ENCODE measurements around the gene PARP2. TPM values are rescaled to one million over a fixed set of nuclear protein-coding genes. Genes with fewer than 3 reads are reported as not detected.

The PARP2 gene
- total and polyA plus RNA-seq, 2 donors (not counting 1 experiment from before 2014, with no cell fraction given), result 17.0 to 22.4 TPM

DNA sequence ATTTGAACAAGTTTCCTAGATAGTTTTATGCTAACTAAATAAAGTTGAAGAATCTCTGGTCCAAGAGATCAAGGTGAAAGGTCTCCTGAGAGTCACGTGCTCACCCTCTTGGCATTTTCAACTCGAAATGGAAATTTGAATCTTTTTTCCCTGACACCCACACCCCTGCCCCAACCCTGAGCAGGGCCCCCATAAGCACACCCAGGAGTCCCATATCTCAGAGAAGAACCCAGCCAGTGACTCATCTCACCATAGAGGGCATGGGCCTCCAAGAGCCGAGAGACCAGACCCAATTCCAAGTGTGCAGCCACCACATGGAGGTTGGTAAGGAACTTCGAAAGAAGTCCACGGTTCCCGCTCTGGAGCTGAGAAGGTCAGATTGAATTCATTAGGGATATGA, 37.2 kb downstream of the PARP2 start:
- ChIA-PET CTCF (no interaction called here), POLR2A (no interaction called here)
- Histone ChIP-seq H3K9ac (ENCODE audit: low read length) (no peak overlapping the region), H3K4me1 (ENCODE audit: control insufficient read depth in 2 of 2, insufficient read depth in 2 of 2, low read length in 2 of 2) (no peaks in the 10 kb centered on the region), H3K27ac (ENCODE audit: low read length in 2 of 2) (no peak overlapping the region), H3K79me2 (ENCODE audit: control insufficient read depth, insufficient read depth, low read length) (peaks cover 5% of the 10 kb centered on the region), H3K4me3 (ENCODE audit: control extremely low read depth in 1 of 5, extremely low read depth in 1 of 5, insufficient read depth in 1 of 5, low read depth in 2 of 5, low read length in 4 of 5) (no peak overlapping the region), H4K20me1 (ENCODE audit: control insufficient read depth, insufficient read depth, low read length, poor library complexity, severe bottlenecking) (no peaks in the 10 kb centered on the region), H3K36me3 (replicated peaks in 1 of 2; ENCODE audit: control extremely low read depth in 1 of 2, control insufficient read depth in 1 of 2, extremely low read depth in 1 of 2, insufficient read depth in 2 of 2, low read length in 1 of 2) (peaks cover 7 to 99% of the 10 kb centered on the region in 2 experiments), H3K4me2 (replicated peaks; ENCODE audit: low read depth, low read length, poor library complexity, severe bottlenecking) (no peak overlapping the region), H2AFZ (ENCODE audit: insufficient read depth, low read depth, low read length, poor library complexity, severe bottlenecking) (no peak overlapping the region), H3K9me3 (ENCODE audit: control extremely low read depth in 1 of 3, control insufficient read depth in 2 of 3, insufficient read depth in 1 of 3, low read length in 2 of 3) (no peaks in the 10 kb centered on the region), H3K27me3 (replicated peaks in 1 of 4; ENCODE audit: control extremely low read depth in 1 of 4, control insufficient read depth in 3 of 4, insufficient read depth in 4 of 4, low read length in 3 of 4) (no peaks in the 10 kb centered on the region)
- no peaks in the 10 kb centered on the region for H3K4me1 Mint-ChIP-seq
- ATAC-seq (ENCODE audit: low read depth) (no peak), DNase-seq (no peak)
- H3K9me3 Mint-ChIP-seq (ENCODE audit: insufficient read depth), result no peaks in the 10 kb centered on the region
- H3K27me3 Mint-ChIP-seq, result no peaks in the 10 kb centered on the region
- intact Hi-C loops (cut with micrococcal nuclease), result no loop called here
- TF ChIP-seq EZH2 (IDR thresholded peaks at IDR 0.05; ENCODE audit: borderline replicate concordance, insufficient read depth, low read depth, low read length, poor library complexity, severe bottlenecking), result no peak
- no peak for TF ChIP-seq CTCF (IDR thresholded peaks at IDR 0.05)
- WGBS (ENCODE audit: insufficient coverage), result 87% methylated on average over 6 of the region's 6 CpGs
- H3K4me3 Mint-ChIP-seq, result no peak overlapping the region
- no peak overlapping the region for H3K27ac Mint-ChIP-seq

- intact Hi-C loops (cut with micrococcal nuclease), result no loop called here
- DNase-seq (no peak), ATAC-seq (ENCODE audit: low read depth) (no peak)
- Histone ChIP-seq H3K27me3 (replicated peaks in 1 of 4; ENCODE audit: control extremely low read depth in 1 of 4, control insufficient read depth in 3 of 4, insufficient read depth in 4 of 4, low read length in 3 of 4) (no peaks in the 10 kb centered on the region), H3K27ac (ENCODE audit: low read length in 2 of 2) (no peak overlapping the region), H4K20me1 (ENCODE audit: control insufficient read depth, insufficient read depth, low read length, poor library complexity, severe bottlenecking) (peaks cover 1% of the 10 kb centered on the region), H3K9ac (ENCODE audit: low read length) (no peak overlapping the region), H3K4me1 (ENCODE audit: control insufficient read depth in 2 of 2, insufficient read depth in 2 of 2, low read length in 2 of 2) (no peaks in the 10 kb centered on the region), H3K4me2 (replicated peaks; ENCODE audit: low read depth, low read length, poor library complexity, severe bottlenecking) (no peak overlapping the region), H3K9me3 (ENCODE audit: control extremely low read depth in 1 of 3, control insufficient read depth in 2 of 3, insufficient read depth in 1 of 3, low read length in 2 of 3) (no peaks in the 10 kb centered on the region), H3K36me3 (replicated peaks in 1 of 2; ENCODE audit: control extremely low read depth in 1 of 2, control insufficient read depth in 1 of 2, extremely low read depth in 1 of 2, insufficient read depth in 2 of 2, low read length in 1 of 2) (peaks cover 8 to 99% of the 10 kb centered on the region in 2 experiments), H2AFZ (ENCODE audit: insufficient read depth, low read depth, low read length, poor library complexity, severe bottlenecking) (no peak overlapping the region), H3K4me3 (ENCODE audit: control extremely low read depth in 1 of 5, extremely low read depth in 1 of 5, insufficient read depth in 1 of 5, low read depth in 2 of 5, low read length in 4 of 5) (no peak overlapping the region), H3K79me2 (ENCODE audit: control insufficient read depth, insufficient read depth, low read length) (peaks cover 5% of the 10 kb centered on the region)
- POLR2A ChIA-PET, result no interaction called here
- Mint-ChIP-seq H3K27me3 (no peaks in the 10 kb centered on the region), H3K27ac (no peak overlapping the region), H3K4me1 (no peaks in the 10 kb centered on the region), H3K9me3 (ENCODE audit: insufficient read depth) (no peaks in the 10 kb centered on the region), H3K4me3 (no peak overlapping the region)
- TF ChIP-seq EZH2 (IDR thresholded peaks at IDR 0.05; ENCODE audit: borderline replicate concordance, insufficient read depth, low read depth, low read length, poor library complexity, severe bottlenecking), result no peak
- WGBS (ENCODE audit: insufficient coverage), result 94% methylated on average over 5 of the region's 7 CpGs
- CTCF ChIA-PET, result no interaction called here
Measured at GRCh38 chr14:20381341-20381740, 37.9 kb downstream of the PARP2 start.

All from B cell (primary cell).